Astrocyte (in vitro differentiated cells and primary cell): Measurements from ENCODE around the gene CECR2. TPM values are rescaled to one million over a fixed set of nuclear protein-coding genes. Genes with fewer than 3 reads are reported as not detected.

ENCODE experiments used
- DNase-seq: peaks from one replicate; pipeline ENCODE4 v3.0.0-alpha.2; 2010; ENCODE audit warnings: low read depth
- FAIRE-seq: peaks from 2 replicates; lab custom pipeline; 2011; peaks lifted over from hg19 to GRCh38; lab: Jason Lieb, UNC
- H2AFZ ChIP-seq: 2 replicates; pipeline ENCODE4 v1.6.0; 2012; ENCODE audit warnings: low read depth, low read length, inconsistent platforms
- H3K27ac ChIP-seq: 2 replicates; pipeline ENCODE4 v1.5.1; 2011; ENCODE audit warnings: low read depth, low read length, inconsistent platforms
- H3K27me3 ChIP-seq: 2 replicates; pipeline ENCODE4 v1.6.0; 2011; ENCODE audit warnings: low read length, inconsistent platforms; ENCODE audit not compliant: insufficient read depth
- H3K36me3 ChIP-seq: 2 replicates; pipeline ENCODE4 v1.5.1; 2011; ENCODE audit warnings: low read length, inconsistent platforms; ENCODE audit not compliant: insufficient read depth
- H3K4me1 ChIP-seq: 2 replicates; pipeline ENCODE4 v1.5.1; 2011; ENCODE audit warnings: low read length, inconsistent platforms; ENCODE audit not compliant: insufficient read depth
- H3K4me2 ChIP-seq: 2 replicates; pipeline ENCODE4 v1.6.0; 2012; ENCODE audit warnings: low read length, inconsistent platforms
- H3K4me3 ChIP-seq: 2 replicates; pipeline ENCODE4 v1.5.1; 2011; ENCODE audit warnings: low read depth, mild to moderate bottlenecking, low read length, inconsistent platforms; ENCODE audit not compliant: insufficient read depth
- H3K79me2 ChIP-seq: 2 replicates; pipeline ENCODE4 v1.6.0; 2012; ENCODE audit warnings: mild to moderate bottlenecking, low read length, inconsistent platforms; ENCODE audit not compliant: insufficient read depth
- H3K9ac ChIP-seq: 2 replicates; pipeline ENCODE4 v1.6.0; 2012; ENCODE audit warnings: mild to moderate bottlenecking, low read length, inconsistent platforms
- H3K9me3 ChIP-seq: 2 replicates; pipeline ENCODE4 v1.5.1; 2012; ENCODE audit warnings: low read depth, mild to moderate bottlenecking, low read length, inconsistent platforms; ENCODE audit not compliant: insufficient read depth
- H4K20me1 ChIP-seq: 2 replicates; pipeline ENCODE4 v1.6.0; 2012; ENCODE audit warnings: low read length, inconsistent platforms; ENCODE audit not compliant: insufficient read depth
- H3K27ac Mint-ChIP-seq: one replicate; pipeline ENCODE4 v1.8.0; 2021; ENCODE audit warnings: mild to moderate bottlenecking, mixed read lengths; ENCODE audit not compliant: unreplicated experiment
- H3K27me3 Mint-ChIP-seq: one replicate; pipeline ENCODE4 v1.8.0; 2021; ENCODE audit warnings: low read depth, mixed read lengths; ENCODE audit not compliant: unreplicated experiment
- H3K36me3 Mint-ChIP-seq: one replicate; pipeline ENCODE4 v1.8.0; 2021; ENCODE audit warnings: low read depth, mixed read lengths; ENCODE audit not compliant: unreplicated experiment
- H3K4me1 Mint-ChIP-seq: one replicate; pipeline ENCODE4 v1.8.0; 2021; ENCODE audit warnings: low read depth, mixed read lengths; ENCODE audit not compliant: unreplicated experiment
- H3K4me3 Mint-ChIP-seq: one replicate; pipeline ENCODE4 v1.8.0; 2021; ENCODE audit warnings: mild to moderate bottlenecking, moderate library complexity, mixed read lengths; ENCODE audit not compliant: unreplicated experiment
- H3K9me3 Mint-ChIP-seq: one replicate; pipeline ENCODE4 v1.8.0; 2021; ENCODE audit warnings: mild to moderate bottlenecking, mixed read lengths; ENCODE audit not compliant: unreplicated experiment
- CTCF ChIP-seq: IDR thresholded peaks from 2 replicates; pipeline ENCODE4 v1.5.1; 2011; ENCODE audit warnings: low read depth, mild to moderate bottlenecking, inconsistent platforms, low read length, moderate library complexity; ENCODE audit not compliant: insufficient read depth
- EZH2 ChIP-seq: IDR thresholded peaks from 2 replicates; pipeline ENCODE4 v1.6.1; 2012; ENCODE audit warnings: mild to moderate bottlenecking, low read length, inconsistent platforms; ENCODE audit not compliant: insufficient read depth
- total RNA-seq: library from RNA; stranded (reverse); gene quantifications from 2 replicates; pipeline ENCODE4 v1.2.1, GENCODE V29; 2021

CECR2 gene
- total RNA-seq, 1 donor from 2014 or later = 15.7 TPM

GRCh38 chr22:17434856-17435255 is 65.6 kb downstream of the CECR2 start:
- peak overlapping the region; percentile 85 for H3K27ac Mint-ChIP-seq
- no peak for FAIRE-seq
- no peak overlapping the region for H3K9ac ChIP-seq
- no peaks in the 10 kb centered on the region for H3K27me3 Mint-ChIP-seq
- H3K36me3 Mint-ChIP-seq = no peaks in the 10 kb centered on the region
- H3K27ac ChIP-seq = no peak overlapping the region
- no peak overlapping the region for H3K4me3 ChIP-seq
- H4K20me1 ChIP-seq = no peaks in the 10 kb centered on the region
- H2AFZ ChIP-seq = no peak overlapping the region
- H3K79me2 ChIP-seq = no peaks in the 10 kb centered on the region
- no peaks in the 10 kb centered on the region for H3K36me3 ChIP-seq
- no peaks in the 10 kb centered on the region for H3K27me3 ChIP-seq
- peaks cover 2% of the 10 kb centered on the region for H3K4me1 ChIP-seq
- no peak for DNase-seq
- H3K9me3 ChIP-seq = no peaks in the 10 kb centered on the region
- H3K4me1 Mint-ChIP-seq = peaks cover 51% of the 10 kb centered on the region
- H3K4me3 Mint-ChIP-seq = no peak overlapping the region
- no peak for TF ChIP-seq CTCF
- no peak for TF ChIP-seq EZH2
- no peak overlapping the region for H3K4me2 ChIP-seq
- no peaks in the 10 kb centered on the region for H3K9me3 Mint-ChIP-seq

GRCh38 chr22:17435375-17435774 is 66.1 kb downstream of the CECR2 start:
- Histone ChIP-seq H3K4me2 (no peak overlapping the region), H3K27me3 (no peaks in the 10 kb centered on the region), H3K36me3 (no peaks in the 10 kb centered on the region), H3K4me1 (peaks cover 2% of the 10 kb centered on the region), H2AFZ (no peak overlapping the region), H3K9ac (no peak overlapping the region), H4K20me1 (no peaks in the 10 kb centered on the region), H3K4me3 (no peak overlapping the region), H3K9me3 (no peaks in the 10 kb centered on the region), H3K27ac (no peak overlapping the region), H3K79me2 (no peaks in the 10 kb centered on the region)
- Mint-ChIP-seq H3K36me3 (no peaks in the 10 kb centered on the region), H3K27ac (no peak overlapping the region), H3K27me3 (no peaks in the 10 kb centered on the region), H3K4me3 (no peak overlapping the region), H3K9me3 (no peaks in the 10 kb centered on the region), H3K4me1 (peaks cover 46% of the 10 kb centered on the region)
- no peak for FAIRE-seq
- TF ChIP-seq EZH2 = no peak
- TF ChIP-seq CTCF = no peak
- DNase-seq = no peak

GRCh38 chr22:17436382-17436980 is 67.2 kb downstream of the CECR2 start:
- Histone ChIP-seq H3K9me3 (no peaks in the 10 kb centered on the region), H3K4me1 (no peaks in the 10 kb centered on the region)

More at GRCh38 chr22:17436382-17436980, 67.2 kb downstream of the CECR2 start:
- Mint-ChIP-seq H3K4me3 (peak overlapping the region; percentile 73), H3K27ac (peak overlapping the region; percentile 90), H3K4me1 (peaks cover 38% of the 10 kb centered on the region), H3K9me3 (no peaks in the 10 kb centered on the region), H3K36me3 (no peaks in the 10 kb centered on the region), H3K27me3 (no peaks in the 10 kb centered on the region)
- no peak overlapping the region for H3K4me2 ChIP-seq
- no peak overlapping the region for H3K9ac ChIP-seq
- TF ChIP-seq CTCF (no peak), EZH2 (no peak)
- H3K36me3 ChIP-seq = no peaks in the 10 kb centered on the region
- H3K27ac ChIP-seq = no peak overlapping the region
- no peak overlapping the region for H3K4me3 ChIP-seq
- peak; percentile 6 for DNase-seq
- H2AFZ ChIP-seq = peak overlapping the region; percentile 62
- no peaks in the 10 kb centered on the region for H3K79me2 ChIP-seq
- no peaks in the 10 kb centered on the region for H3K27me3 ChIP-seq
- no peaks in the 10 kb centered on the region for H4K20me1 ChIP-seq
- FAIRE-seq = no peak
